Heart right ventricle (tissue), 16 donors: ENCODE results near the gene ELOVL5. TPM values are rescaled to one million over a fixed set of nuclear protein-coding genes. Genes with fewer than 3 reads are reported as not detected.

Experiments
- ATAC-seq, 8 donors: fragments of 200-7000 bp; cut with Tn5 transposase; one replicate each; pipeline ENCODE4 v1.9.1; 2020; ENCODE audit warnings: mild to moderate bottlenecking in 8 of 8, moderate library complexity in 8 of 8, moderate number of reproducible peaks in 1 of 8
- DNase-seq, 2 donors: peaks; one replicate each; pipeline ENCODE4 v3.0.0-alpha.2; 2020
- H3K27ac ChIP-seq, 10 donors: fragments of 200-600 bp; sonication (generic) in 2 of 10; one replicate each; pipeline versions ENCODE4 v1.5.0 to v1.8.0; 2020 to 2022; ENCODE audit warnings: mild to moderate bottlenecking in 3 of 10
- H3K27me3 ChIP-seq, 7 donors: fragments of 200-600 bp; one replicate each; pipeline ENCODE4 v1.8.0; 2021 to 2022; ENCODE audit warnings: mild to moderate bottlenecking in 2 of 7
- H3K36me3 ChIP-seq, 9 donors: fragments of 200-600 bp; sonication (generic) in 1 of 9; one replicate each; pipeline versions ENCODE4 v1.5.0 to v1.8.0; 2020 to 2022; ENCODE audit warnings: mild to moderate bottlenecking in 2 of 9
- H3K4me1 ChIP-seq, 9 donors: fragments of 200-600 bp; sonication (generic) in 1 of 9; one replicate each; pipeline versions ENCODE4 v1.5.0 to v1.8.0; 2020 to 2022; ENCODE audit warnings: mild to moderate bottlenecking in 4 of 9
- H3K4me3 ChIP-seq, 10 donors: fragments of 200-600 bp; sonication (generic) in 2 of 10; one replicate each; pipeline versions ENCODE4 v1.5.0 to v1.8.0; 2020 to 2022; ENCODE audit warnings: mild to moderate bottlenecking in 7 of 10, moderate library complexity in 2 of 10
- H3K9me3 ChIP-seq, 11 donors: fragments of 200-600 bp in 10 of 11; sonication (generic) in 2 of 11; one replicate each; pipeline versions ENCODE4 v1.5.0 to v1.8.0; 2013 to 2022; ENCODE audit warnings: mild to moderate bottlenecking in 2 of 11, control low read depth in 1 of 11, moderate library complexity in 1 of 11
- WGBS, 2 donors: extraction: QIAGEN DNeasy Blood & Tissue Kit; methylation state at CpG; one replicate each; pipeline ENCODE4 v1.1.7; 2013; ENCODE audit warnings: inconsistent platforms in 1 of 2; 5-methylcytosine and 5-hydroxymethylcytosine counted together
- intact Hi-C, 10 donors: fragments of 100-400 bp; cut with DNase I; formaldehyde crosslinking; loops; one replicate each; pipeline versions ENCODE4 v1.11.1 to v1.14.2; 2022
- polyA plus RNA-seq, 2 donors: library from polyadenylated mRNA; stranded (reverse); fragments of 200-250 nt; gene quantifications; one replicate each; pipeline ENCODE4 v1.2.3, GENCODE V29; 2013
- total RNA-seq, 10 donors: library from RNA; stranded (reverse); fragmentation: NEBNext Ultra II Directional in 3 of 10; extraction: Animal tissue kit (Norgen Biotek cat#: 25700) in 3 of 10; gene quantifications; one replicate each; pipeline versions ENCODE4 v1.2.1 to v1.2.4, GENCODE V29; 2021 to 2023
- TF ChIP-seq, protein P1 (sequence below), 9 donors: fragments of 200-600 bp; sonication (generic) in 2 of 9; IDR thresholded peaks; one replicate each; pipeline versions ENCODE4 v1.5.0 to v1.8.0; 2021 to 2022; ENCODE audit warnings: antibody characterized with exemption in 9 of 9, mild to moderate bottlenecking in 5 of 9, moderate library complexity in 1 of 9
- donor health status: Arrhythmogenic right ventricular cardiomyopathy.
- donor health status: ischemic (EF 13 %, LVEDD 7.1; RV severe dilation, severe dysfunction).
- donor health status: healthy with polysubstance abuse.
- donor health status: DM: no; HTN: yes; CAD: no.
- donor health status: DM: no; HTN: no; CAD: no.
- donor health status: ischemic (EF 25% LVEDD 6.9; RV normal size, moderate dysfunction).
- donor health status: ischemic (EF 25% LVEDD 5.7; RV mildly dilated, moderate dysfunction).
- donor health status: healthy.
- donor health status: DM: yes; HTN: yes; CAD: no.
- donor health status: Ischemic cardiomyopathy.
- donor health status: ischemic (EF 35%, LVEDD 5.7; RV mildly dilated, moderate dysfunction).
- donor health status: nonischemic (EF 11% LVEDD 7.7; RV severe dilation, severe dysfunction).
- donor health status: DM: yes; HTN: yes; CAD: no.
- donor health status: PGD.
- donor health status: ischemic (EF 29% LVEDD 5.4; RV normal size, mild dysfunction).
- donor health status: nonischemic (EF 23%, LVEDD 6.1; RV moderate dilation, normal function).

Gene ELOVL5
- total and polyA plus RNA-seq, 12 donors = 16.9 to 48.1 (median 29.7) TPM

DNA sequence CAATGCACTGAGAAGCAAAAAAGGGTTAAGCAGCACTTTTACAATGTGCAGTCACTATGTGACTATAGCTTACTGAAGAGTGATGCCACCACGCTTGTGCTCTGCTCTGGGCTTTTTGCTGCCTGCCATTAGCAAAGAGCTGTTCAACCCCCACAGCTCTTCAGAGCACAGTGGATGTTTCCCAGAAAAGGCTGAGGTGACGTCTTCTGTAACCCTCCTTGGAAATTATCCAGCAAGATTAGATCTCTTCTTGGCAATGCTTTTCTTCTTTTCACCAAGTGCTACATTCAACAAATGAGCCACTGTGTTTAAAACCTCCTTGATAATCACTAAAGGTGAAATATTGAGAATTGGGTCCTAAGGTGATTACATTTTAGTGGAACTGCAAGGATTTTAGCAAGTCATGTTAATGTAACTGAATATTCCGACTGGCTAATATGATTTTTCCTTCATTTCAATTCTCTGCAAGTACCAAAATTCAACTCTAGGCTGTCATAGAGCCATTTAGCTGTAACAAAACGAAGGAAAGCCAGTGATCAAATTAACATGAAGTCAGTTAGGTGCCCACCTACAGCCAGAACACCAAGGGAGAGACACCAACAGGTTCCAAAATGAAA is 34.9 kb downstream of the ELOVL5 start:
- Histone ChIP-seq H3K36me3 (no peaks in the 10 kb centered on the region), H3K4me1 (peaks cover 0 to 73% (median 41%) of the 10 kb centered on the region in 9 donors), H3K9me3 (peaks cover 0 to 6% (median 0%) of the 10 kb centered on the region in 11 donors), H3K27ac (peak overlapping the region in 3 of 10 donors; percentile 0 to 19 (median 4)), H3K27me3 (no peaks in the 10 kb centered on the region), H3K4me3 (no peak overlapping the region)
- DNase-seq (no peak), ATAC-seq (peak in 7 of 8 donors; percentile 38 to 74 (median 44))
- TF ChIP-seq, protein P1, sequence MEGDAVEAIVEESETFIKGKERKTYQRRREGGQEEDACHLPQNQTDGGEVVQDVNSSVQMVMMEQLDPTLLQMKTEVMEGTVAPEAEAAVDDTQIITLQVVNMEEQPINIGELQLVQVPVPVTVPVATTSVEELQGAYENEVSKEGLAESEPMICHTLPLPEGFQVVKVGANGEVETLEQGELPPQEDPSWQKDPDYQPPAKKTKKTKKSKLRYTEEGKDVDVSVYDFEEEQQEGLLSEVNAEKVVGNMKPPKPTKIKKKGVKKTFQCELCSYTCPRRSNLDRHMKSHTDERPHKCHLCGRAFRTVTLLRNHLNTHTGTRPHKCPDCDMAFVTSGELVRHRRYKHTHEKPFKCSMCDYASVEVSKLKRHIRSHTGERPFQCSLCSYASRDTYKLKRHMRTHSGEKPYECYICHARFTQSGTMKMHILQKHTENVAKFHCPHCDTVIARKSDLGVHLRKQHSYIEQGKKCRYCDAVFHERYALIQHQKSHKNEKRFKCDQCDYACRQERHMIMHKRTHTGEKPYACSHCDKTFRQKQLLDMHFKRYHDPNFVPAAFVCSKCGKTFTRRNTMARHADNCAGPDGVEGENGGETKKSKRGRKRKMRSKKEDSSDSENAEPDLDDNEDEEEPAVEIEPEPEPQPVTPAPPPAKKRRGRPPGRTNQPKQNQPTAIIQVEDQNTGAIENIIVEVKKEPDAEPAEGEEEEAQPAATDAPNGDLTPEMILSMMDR (IDR thresholded peaks at IDR 0.05) = no peak
- intact Hi-C loops = loop anchor here in 1 of 10 donors (5.0 kb wide), 1 partner anchor 33 kb away; the partner anchor contains the start of gene ELOVL5
- WGBS, 2 donors = 43 to 57% methylated on average over 4 of the region's 4 CpGs

DNA sequence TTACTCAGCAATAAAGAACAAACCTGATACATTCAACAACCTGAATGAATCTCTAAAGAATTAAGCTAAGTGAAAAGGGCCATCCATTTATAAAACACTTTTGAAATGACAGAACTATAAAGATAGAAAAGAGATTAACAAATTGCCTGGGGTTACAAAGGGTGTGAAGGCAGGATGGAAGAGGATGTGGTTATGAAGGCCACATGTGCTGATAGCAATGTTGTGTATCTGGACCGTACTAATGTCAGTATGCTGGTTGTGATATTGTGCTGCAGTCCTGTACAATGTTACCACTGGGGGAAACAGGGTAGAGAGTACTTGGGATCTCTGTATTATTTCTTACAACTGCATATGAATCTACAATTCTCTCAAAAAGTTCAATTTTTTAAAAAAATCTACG is 36.4 kb downstream of the ELOVL5 start:
- Histone ChIP-seq H3K4me1 (peaks cover 0 to 89% (median 51%) of the 10 kb centered on the region in 9 donors), H3K27me3 (no peaks in the 10 kb centered on the region), H3K27ac (peak overlapping the region in 1 of 10 donors; percentile 34), H3K9me3 (peaks cover 0 to 6% (median 0%) of the 10 kb centered on the region in 11 donors), H3K36me3 (no peaks in the 10 kb centered on the region), H3K4me3 (no peak overlapping the region)
- 81 to 91% methylated on average over 2 of the region's 2 CpGs for WGBS, 2 donors
- DNase-seq (no peak), ATAC-seq (no peak)
- TF ChIP-seq, protein P1 (IDR thresholded peaks at IDR 0.05) = no peak
- intact Hi-C loops = loop anchor here in 1 of 10 donors (5.0 kb wide), 1 partner anchor 35 kb away; the partner anchor contains the start of gene ELOVL5

GRCh38 chr6:53311586-53311935 is 37.2 kb downstream of the ELOVL5 start:
- DNase-seq (no peak), ATAC-seq (no peak)
- Histone ChIP-seq H3K27me3 (no peaks in the 10 kb centered on the region), H3K36me3 (no peaks in the 10 kb centered on the region), H3K27ac (peak overlapping the region in 1 of 10 donors; percentile 34), H3K4me1 (peaks cover 0 to 97% (median 59%) of the 10 kb centered on the region in 9 donors), H3K9me3 (peaks cover 0 to 6% (median 0%) of the 10 kb centered on the region in 11 donors), H3K4me3 (no peak overlapping the region)
- WGBS, 2 donors = 95 to 96% methylated on average over 3 of the region's 3 CpGs
- TF ChIP-seq, protein P1 (IDR thresholded peaks at IDR 0.05) = no peak
- intact Hi-C loops = loop anchor here in 1 of 10 donors (5.0 kb wide), 1 partner anchor 36 kb away; the partner anchor contains the start of gene ELOVL5

DNA sequence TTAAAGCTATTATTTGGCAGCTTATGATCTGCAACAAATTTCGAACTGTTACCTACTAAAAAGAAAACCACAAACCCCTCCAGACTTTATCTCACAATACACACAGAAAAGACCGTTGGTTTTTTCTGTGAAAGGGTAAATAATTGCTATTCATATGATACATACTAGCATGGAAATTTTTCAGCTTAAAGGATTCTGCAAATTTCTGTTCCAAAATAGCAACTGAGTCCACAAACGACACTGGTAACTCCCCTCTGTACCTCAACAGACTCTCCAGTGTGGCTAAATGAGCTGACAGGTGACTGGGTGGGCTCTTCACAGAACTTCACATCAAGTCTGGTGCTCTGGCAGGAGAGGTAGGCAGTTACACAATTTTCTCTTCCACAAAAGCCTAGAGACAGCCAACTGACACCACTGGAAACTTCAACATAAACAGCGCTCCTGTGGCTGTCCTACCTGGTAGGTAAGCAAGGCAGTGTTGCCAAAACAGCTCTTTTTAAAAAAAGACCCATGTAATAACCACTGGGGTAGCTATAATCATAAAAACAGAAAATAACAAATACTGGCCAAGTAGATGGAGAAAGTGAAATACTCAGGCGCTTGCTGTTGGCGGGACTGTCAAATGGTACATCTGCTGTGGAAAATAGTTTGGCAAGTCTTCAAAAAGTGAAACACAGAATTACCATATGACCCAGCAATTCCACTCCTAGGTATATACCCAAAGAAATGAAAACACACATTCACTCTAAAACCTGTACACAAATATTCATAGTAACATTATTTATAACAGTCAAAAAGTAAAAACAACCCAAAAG is 37.8 kb downstream of the ELOVL5 start:
- H3K4me3 ChIP-seq = no peak overlapping the region
- no peak for DNase-seq
- TF ChIP-seq, protein P1 (IDR thresholded peaks at IDR 0.05) = no peak
- H3K27me3 ChIP-seq = no peaks in the 10 kb centered on the region
- peaks cover 0 to 95% (median 58%) of the 10 kb centered on the region in 9 donors for H3K4me1 ChIP-seq
- WGBS, 2 donors = 89 to 92% methylated on average over 6 of the region's 6 CpGs
- no peak for ATAC-seq
- intact Hi-C loops = loop anchor here in 1 of 10 donors (5.0 kb wide), 1 partner anchor 36 kb away; the partner anchor contains the start of gene ELOVL5
- H3K36me3 ChIP-seq = no peaks in the 10 kb centered on the region
- H3K27ac ChIP-seq = peak overlapping the region in 1 of 10 donors; percentile 7
- H3K9me3 ChIP-seq = peaks cover 0 to 6% (median 0%) of the 10 kb centered on the region in 11 donors
